Measurements from ENCODE around the gene ASTN2.

DNA sequence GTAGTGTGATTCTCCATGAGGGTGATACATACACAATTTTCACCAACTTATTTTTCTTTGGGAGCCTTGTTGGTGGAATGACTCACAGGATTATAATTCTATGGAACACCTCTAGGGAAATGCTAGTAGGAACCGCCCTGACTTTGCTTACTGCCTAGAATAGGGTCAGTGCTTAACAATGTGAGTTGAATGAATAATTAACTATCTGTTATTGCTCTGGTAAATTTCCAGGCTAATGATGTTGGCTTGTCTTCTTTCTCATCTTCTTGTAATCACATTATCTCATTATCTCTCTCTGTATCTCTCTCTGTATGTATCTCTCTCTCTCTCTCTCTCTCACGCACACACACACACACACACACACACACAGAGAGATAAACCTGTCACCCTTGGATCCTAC is 436.7 kb downstream of the ASTN2 start:
- TF ChIP-seq, protein P1, sequence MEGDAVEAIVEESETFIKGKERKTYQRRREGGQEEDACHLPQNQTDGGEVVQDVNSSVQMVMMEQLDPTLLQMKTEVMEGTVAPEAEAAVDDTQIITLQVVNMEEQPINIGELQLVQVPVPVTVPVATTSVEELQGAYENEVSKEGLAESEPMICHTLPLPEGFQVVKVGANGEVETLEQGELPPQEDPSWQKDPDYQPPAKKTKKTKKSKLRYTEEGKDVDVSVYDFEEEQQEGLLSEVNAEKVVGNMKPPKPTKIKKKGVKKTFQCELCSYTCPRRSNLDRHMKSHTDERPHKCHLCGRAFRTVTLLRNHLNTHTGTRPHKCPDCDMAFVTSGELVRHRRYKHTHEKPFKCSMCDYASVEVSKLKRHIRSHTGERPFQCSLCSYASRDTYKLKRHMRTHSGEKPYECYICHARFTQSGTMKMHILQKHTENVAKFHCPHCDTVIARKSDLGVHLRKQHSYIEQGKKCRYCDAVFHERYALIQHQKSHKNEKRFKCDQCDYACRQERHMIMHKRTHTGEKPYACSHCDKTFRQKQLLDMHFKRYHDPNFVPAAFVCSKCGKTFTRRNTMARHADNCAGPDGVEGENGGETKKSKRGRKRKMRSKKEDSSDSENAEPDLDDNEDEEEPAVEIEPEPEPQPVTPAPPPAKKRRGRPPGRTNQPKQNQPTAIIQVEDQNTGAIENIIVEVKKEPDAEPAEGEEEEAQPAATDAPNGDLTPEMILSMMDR (IDR thresholded peaks at IDR 0.05; ENCODE audit: low read depth, low read length, poor library complexity, severe bottlenecking): no peak
- no peak for TF ChIP-seq EZH2phosphoT487 (IDR thresholded peaks at IDR 0.05; ENCODE audit: borderline replicate concordance, low read length)

Measured in DOHH2 (cell line).